ENCODE measurements around the gene EFEMP1. TPM values are rescaled to one million over a fixed set of nuclear protein-coding genes. Genes with fewer than 3 reads are reported as not detected.

Gene EFEMP1
- total RNA-seq, 1 experiment from 2014 or later, result 24.0 TPM

DNA sequence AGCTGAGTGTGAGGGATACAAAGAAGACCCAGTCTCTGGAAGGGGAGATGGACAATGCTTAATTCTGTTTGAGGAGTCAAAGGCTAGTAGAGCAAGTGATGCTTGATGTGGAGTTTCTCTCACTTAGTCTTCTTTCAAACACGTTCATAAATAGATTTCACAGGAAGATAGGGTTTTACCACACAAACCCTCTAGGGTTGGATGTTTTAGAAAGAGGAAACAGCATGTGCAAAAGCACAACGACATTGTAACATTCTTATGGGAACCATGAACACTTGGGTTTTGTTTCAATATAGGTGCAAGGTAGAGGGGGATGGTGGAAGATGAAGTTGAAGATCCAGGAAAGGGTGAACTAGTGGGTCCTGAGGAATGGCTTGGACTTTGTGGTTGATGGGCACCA, 10.8 kb upstream of the EFEMP1 start:
- Mint-ChIP-seq H3K27ac (no peak overlapping the region), H3K9me3 (no peaks in the 10 kb centered on the region), H3K27me3 (ENCODE audit: low read depth) (no peaks in the 10 kb centered on the region; the same call in 1 of the 2 replicates), H3K4me1 (no peaks in the 10 kb centered on the region), H3K36me3 (no peaks in the 10 kb centered on the region), H3K4me3 (no peak overlapping the region)
- POLR2A ChIA-PET, result no interaction called here
- DNase-seq (ENCODE audit: low spot score) (no peak), ATAC-seq (no peak)
- TF ChIP-seq NFATC4 (CRISPR knock-in tag; IDR thresholded peaks at IDR 0.05), result no peak
- no peak for TF ChIP-seq ATF2 (CRISPR knock-in tag; IDR thresholded peaks at IDR 0.05; ENCODE audit: borderline replicate concordance, low read depth)
- TF ChIP-seq ZNF138 (CRISPR knock-in tag; conservative IDR thresholded peaks at IDR 0.05), result no peak
- no peak for TF ChIP-seq PRRX2 (CRISPR knock-in tag; IDR thresholded peaks at IDR 0.05)
- TF ChIP-seq CBFB (CRISPR knock-in tag; IDR thresholded peaks at IDR 0.05; ENCODE audit: low read depth), result no peak
- TF ChIP-seq SMAD4 (CRISPR knock-in tag; IDR thresholded peaks at IDR 0.05), result no peak
- TF ChIP-seq NR2C2 (CRISPR knock-in tag; IDR thresholded peaks at IDR 0.05), result no peak
- no peak for TF ChIP-seq ZNF281 (CRISPR knock-in tag; IDR thresholded peaks at IDR 0.05)
- TF ChIP-seq SOX15 (CRISPR knock-in tag; IDR thresholded peaks at IDR 0.05), result no peak
- no peak for TF ChIP-seq JAZF1 (CRISPR knock-in tag; IDR thresholded peaks at IDR 0.05)
- CTCF ChIA-PET, result no interaction called here

DNA sequence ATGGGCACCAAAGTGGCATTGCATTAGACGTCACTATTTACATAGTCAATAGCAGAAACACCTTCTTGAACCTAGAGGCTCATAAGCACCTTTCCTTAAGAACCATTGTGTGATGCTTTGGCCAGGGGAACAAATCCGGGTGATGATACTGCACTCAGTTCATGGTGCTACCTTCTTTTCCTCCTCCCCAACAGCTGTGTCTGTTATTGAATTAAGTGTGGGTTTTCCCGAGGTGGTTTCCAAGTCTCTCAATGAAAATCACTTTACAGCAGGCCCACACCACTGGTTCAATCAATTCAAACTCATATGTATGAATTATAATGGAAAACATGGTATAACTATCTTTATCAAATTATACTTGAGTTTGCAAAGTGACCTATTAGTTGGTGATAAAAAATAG, 9.3 kb upstream of the EFEMP1 start:
- no peaks in the 10 kb centered on the region for H3K9me3 Mint-ChIP-seq
- POLR2A ChIA-PET, result no interaction called here
- H3K27me3 Mint-ChIP-seq (ENCODE audit: low read depth), result no peaks in the 10 kb centered on the region; the same call in 1 of the 2 replicates
- DNase-seq (ENCODE audit: low spot score) (no peak), ATAC-seq (no peak)
- no peaks in the 10 kb centered on the region for H3K4me1 Mint-ChIP-seq
- no peaks in the 10 kb centered on the region for H3K36me3 Mint-ChIP-seq
- no peak overlapping the region for H3K4me3 Mint-ChIP-seq
- CTCF ChIA-PET, result no interaction called here
- no peak overlapping the region for H3K27ac Mint-ChIP-seq
- TF ChIP-seq ZNF281 (CRISPR knock-in tag; IDR thresholded peaks at IDR 0.05) (no peak), ATF6 (CRISPR knock-in tag; IDR thresholded peaks at IDR 0.05) (no peak), SMAD3 (CRISPR knock-in tag; IDR thresholded peaks at IDR 0.05; ENCODE audit: borderline replicate concordance) (no peak), ZNF121 (CRISPR knock-in tag; IDR thresholded peaks at IDR 0.05) (no peak), ZNF396 (CRISPR knock-in tag; IDR thresholded peaks at IDR 0.05; ENCODE audit: borderline replicate concordance) (no peak), SOX15 (CRISPR knock-in tag; IDR thresholded peaks at IDR 0.05) (no peak), CDX4 (CRISPR knock-in tag; IDR thresholded peaks at IDR 0.05; ENCODE audit: borderline replicate concordance) (no peak), CBFB (CRISPR knock-in tag; IDR thresholded peaks at IDR 0.05; ENCODE audit: low read depth) (no peak), ZNF671 (CRISPR knock-in tag; IDR thresholded peaks at IDR 0.05) (no peak), FOXP1 (CRISPR knock-in tag; IDR thresholded peaks at IDR 0.05; ENCODE audit: borderline replicate concordance) (no peak)
- TF ChIP-seq, protein P1, sequence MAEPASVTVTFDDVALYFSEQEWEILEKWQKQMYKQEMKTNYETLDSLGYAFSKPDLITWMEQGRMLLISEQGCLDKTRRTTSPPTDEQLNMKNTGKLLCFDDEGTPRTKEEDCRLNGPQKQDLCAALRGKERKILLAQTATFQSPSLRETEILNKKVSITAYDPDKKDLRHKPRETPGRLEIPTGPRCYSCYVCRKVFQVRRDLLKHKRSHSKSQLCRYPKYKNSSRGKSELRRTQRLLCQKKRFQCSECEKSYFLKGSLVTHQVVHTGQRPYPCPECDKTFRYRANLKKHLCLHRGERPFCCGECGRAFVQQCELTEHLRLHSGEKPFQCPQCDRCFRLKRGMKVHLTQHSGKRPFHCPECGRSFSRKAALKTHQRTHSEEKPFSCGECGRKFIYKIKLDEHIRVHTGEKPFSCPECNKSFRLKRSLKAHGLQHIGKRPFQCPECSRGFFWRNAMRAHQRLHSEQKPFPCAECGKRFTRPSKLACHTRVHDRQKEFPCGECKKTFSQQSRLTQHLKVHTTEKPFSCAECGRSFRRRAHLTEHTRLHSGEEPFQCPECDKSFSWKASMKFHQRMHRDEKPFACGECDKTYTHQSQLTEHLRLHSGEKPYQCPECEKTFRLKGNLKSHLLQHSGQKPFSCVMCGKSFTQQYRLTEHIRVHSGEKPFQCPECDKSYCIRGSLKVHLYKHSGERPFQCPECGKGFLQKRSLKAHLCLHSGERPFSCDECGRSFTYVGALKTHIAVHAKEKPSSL (CRISPR knock-in tag; conservative IDR thresholded peaks at IDR 0.05), result no peak
- TF ChIP-seq, protein P2, sequence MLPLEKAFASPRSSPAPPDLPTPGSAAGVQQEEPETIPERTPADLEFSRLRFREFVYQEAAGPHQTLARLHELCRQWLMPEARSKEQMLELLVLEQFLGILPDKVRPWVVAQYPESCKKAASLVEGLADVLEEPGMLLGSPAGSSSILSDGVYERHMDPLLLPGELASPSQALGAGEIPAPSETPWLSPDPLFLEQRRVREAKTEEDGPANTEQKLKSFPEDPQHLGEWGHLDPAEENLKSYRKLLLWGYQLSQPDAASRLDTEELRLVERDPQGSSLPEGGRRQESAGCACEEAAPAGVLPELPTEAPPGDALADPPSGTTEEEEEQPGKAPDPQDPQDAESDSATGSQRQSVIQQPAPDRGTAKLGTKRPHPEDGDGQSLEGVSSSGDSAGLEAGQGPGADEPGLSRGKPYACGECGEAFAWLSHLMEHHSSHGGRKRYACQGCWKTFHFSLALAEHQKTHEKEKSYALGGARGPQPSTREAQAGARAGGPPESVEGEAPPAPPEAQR (CRISPR knock-in tag; IDR thresholded peaks at IDR 0.05), result no peak

All from WTC11 (cell line).